Measurements from ENCODE around the gene SIPA1L2.

The SIPA1L2 gene

DNA sequence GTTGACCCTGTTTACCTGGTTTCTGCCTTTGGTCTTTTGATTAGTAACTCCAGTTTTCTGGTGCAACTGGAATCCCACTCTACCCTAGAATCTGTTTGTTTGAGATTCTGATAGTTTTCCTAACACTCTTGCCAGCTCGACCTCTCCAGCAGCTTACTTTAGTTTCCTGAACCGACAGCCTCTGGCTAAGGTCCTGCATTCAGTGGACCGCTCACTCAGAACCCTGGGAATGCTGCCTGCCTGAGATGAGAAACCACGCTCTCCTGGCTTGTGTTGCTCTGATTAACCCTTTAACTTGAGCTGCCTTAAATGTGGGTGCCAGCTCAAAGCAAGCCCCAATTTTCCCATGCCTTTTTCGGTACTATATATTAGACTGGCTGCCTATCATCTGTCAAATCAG lies 45.3 kb upstream of the SIPA1L2 start:
- TF ChIP-seq TAF1 (IDR thresholded peaks at IDR 0.05; ENCODE audit: low read depth) (no peak), TEAD4 (IDR thresholded peaks at IDR 0.05) (no peak), YY1 (IDR thresholded peaks at IDR 0.05; ENCODE audit: low read depth) (no peak), ZBTB7A (IDR thresholded peaks at IDR 0.05; ENCODE audit: low read depth) (no peak), CREB1 (IDR thresholded peaks at IDR 0.05; ENCODE audit: low read depth) (no peak), TCF12 (IDR thresholded peaks at IDR 0.05; ENCODE audit: low read depth) (no peak), EP300 (IDR thresholded peaks at IDR 0.05; ENCODE audit: borderline replicate concordance) (no peak), EGR1 (IDR thresholded peaks at IDR 0.05) (no peak)
- TF ChIP-seq, protein P1, sequence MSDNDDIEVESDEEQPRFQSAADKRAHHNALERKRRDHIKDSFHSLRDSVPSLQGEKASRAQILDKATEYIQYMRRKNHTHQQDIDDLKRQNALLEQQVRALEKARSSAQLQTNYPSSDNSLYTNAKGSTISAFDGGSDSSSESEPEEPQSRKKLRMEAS (IDR thresholded peaks at IDR 0.05), result no peak
- TF ChIP-seq, protein P2, sequence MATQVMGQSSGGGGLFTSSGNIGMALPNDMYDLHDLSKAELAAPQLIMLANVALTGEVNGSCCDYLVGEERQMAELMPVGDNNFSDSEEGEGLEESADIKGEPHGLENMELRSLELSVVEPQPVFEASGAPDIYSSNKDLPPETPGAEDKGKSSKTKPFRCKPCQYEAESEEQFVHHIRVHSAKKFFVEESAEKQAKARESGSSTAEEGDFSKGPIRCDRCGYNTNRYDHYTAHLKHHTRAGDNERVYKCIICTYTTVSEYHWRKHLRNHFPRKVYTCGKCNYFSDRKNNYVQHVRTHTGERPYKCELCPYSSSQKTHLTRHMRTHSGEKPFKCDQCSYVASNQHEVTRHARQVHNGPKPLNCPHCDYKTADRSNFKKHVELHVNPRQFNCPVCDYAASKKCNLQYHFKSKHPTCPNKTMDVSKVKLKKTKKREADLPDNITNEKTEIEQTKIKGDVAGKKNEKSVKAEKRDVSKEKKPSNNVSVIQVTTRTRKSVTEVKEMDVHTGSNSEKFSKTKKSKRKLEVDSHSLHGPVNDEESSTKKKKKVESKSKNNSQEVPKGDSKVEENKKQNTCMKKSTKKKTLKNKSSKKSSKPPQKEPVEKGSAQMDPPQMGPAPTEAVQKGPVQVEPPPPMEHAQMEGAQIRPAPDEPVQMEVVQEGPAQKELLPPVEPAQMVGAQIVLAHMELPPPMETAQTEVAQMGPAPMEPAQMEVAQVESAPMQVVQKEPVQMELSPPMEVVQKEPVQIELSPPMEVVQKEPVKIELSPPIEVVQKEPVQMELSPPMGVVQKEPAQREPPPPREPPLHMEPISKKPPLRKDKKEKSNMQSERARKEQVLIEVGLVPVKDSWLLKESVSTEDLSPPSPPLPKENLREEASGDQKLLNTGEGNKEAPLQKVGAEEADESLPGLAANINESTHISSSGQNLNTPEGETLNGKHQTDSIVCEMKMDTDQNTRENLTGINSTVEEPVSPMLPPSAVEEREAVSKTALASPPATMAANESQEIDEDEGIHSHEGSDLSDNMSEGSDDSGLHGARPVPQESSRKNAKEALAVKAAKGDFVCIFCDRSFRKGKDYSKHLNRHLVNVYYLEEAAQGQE (IDR thresholded peaks at IDR 0.05; ENCODE audit: low read depth), result no peak
- TF ChIP-seq, protein P3, sequence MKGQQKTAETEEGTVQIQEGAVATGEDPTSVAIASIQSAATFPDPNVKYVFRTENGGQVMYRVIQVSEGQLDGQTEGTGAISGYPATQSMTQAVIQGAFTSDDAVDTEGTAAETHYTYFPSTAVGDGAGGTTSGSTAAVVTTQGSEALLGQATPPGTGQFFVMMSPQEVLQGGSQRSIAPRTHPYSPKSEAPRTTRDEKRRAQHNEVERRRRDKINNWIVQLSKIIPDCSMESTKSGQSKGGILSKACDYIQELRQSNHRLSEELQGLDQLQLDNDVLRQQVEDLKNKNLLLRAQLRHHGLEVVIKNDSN (IDR thresholded peaks at IDR 0.05), result no peak

DNA sequence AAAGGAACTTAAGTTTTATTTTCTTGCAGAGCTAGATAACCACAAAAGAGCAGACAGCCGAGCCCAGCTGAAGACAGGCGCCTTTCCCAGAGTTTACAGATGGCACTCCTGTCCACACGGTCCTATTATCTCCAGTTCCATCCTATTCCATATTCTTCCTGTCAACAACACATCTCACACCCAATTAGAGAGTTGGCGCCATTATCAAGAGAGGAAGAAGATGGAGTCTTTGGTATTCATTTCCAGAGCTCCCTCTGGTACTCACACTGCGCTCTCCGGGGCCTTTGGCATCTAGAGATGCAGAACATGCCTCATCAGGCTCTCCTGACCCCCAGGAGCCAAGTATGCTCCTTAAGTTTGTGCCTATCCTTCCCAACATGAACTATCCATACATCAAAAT lies 43.3 kb upstream of the SIPA1L2 start:
- no peak for TF ChIP-seq FOXM1 (IDR thresholded peaks at IDR 0.05; ENCODE audit: borderline replicate concordance, low read depth)

DNA sequence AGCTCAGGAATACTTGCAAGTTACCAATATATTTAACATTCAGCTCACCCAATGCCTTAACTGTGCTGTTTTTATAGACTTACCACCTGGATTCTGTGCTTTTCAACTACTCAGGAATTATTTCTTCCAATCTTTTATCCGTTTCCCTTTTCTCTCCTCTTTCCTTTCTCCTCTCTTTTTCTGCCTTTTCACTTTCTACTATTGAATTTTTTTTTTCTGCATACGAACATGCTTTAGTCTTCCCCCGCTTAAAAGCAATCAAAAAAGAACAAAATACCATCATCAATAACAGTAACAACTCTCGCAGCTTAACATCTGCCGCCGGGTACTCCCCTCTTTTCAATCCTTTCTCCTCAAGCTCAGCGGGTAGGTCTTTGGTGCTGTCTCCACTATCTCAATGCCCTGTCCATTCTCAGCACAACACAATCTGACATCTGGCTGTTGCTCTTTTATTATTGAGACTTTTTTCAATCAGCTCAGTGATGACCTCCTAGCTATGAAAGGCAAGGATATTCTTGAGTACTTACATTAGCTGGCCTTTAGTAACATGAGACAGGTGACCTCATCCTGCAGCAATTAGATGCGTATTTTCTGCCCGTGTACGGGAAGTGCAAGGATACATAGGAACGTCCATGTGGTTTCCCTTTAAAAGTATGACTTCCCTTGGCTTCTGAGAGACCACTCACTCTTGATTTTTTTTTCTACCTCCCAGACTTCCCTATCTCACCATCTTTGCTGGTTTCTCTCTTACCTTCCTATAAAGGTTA lies 40.2 kb upstream of the SIPA1L2 start:
- TF ChIP-seq, protein P2 (IDR thresholded peaks at IDR 0.05; ENCODE audit: low read depth), result no peak
- TF ChIP-seq, protein P1 (IDR thresholded peaks at IDR 0.05), result no peak
- TF ChIP-seq, protein P3 (IDR thresholded peaks at IDR 0.05), result no peak
- TF ChIP-seq EP300 (IDR thresholded peaks at IDR 0.05; ENCODE audit: borderline replicate concordance) (no peak), TEAD4 (IDR thresholded peaks at IDR 0.05) (no peak), CEBPB (IDR thresholded peaks at IDR 0.05) (no peak), ZBTB7A (IDR thresholded peaks at IDR 0.05; ENCODE audit: low read depth) (no peak), RAD21 (IDR thresholded peaks at IDR 0.05; ENCODE audit: low read depth) (no peak), TAF1 (IDR thresholded peaks at IDR 0.05; ENCODE audit: low read depth) (no peak), NFIC (IDR thresholded peaks at IDR 0.05) (no peak), CREB1 (IDR thresholded peaks at IDR 0.05; ENCODE audit: low read depth) (no peak)

DNA sequence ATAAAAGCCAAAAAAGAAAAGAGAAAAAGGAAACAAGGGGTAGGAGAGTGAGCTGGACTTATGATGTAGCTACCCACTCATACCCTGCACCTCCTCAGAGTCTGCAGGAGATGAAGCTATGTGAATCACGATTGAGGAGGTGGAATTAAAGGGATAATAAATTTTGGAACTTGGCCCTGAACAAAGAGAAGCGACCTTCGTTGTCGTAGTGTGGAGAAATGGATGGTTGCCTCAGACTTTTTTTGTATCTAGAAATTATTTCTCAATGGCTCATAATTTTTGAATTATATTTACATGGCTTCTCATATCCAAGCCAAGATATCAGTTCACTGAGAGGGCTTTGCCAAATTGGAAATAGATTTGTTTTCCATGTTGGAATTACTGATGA lies 37.8 kb upstream of the SIPA1L2 start:
- TF ChIP-seq EGR1 (IDR thresholded peaks at IDR 0.05) (no peak), RAD21 (IDR thresholded peaks at IDR 0.05; ENCODE audit: low read depth) (no peak), FOXM1 (IDR thresholded peaks at IDR 0.05; ENCODE audit: borderline replicate concordance, low read depth) (no peak), TAF1 (IDR thresholded peaks at IDR 0.05; ENCODE audit: low read depth) (no peak), EP300 (IDR thresholded peaks at IDR 0.05; ENCODE audit: borderline replicate concordance) (no peak), CEBPB (IDR thresholded peaks at IDR 0.05) (no peak), TEAD4 (IDR thresholded peaks at IDR 0.05) (no peak), ZBTB7A (IDR thresholded peaks at IDR 0.05; ENCODE audit: low read depth) (no peak), YY1 (IDR thresholded peaks at IDR 0.05; ENCODE audit: low read depth) (no peak), TCF12 (IDR thresholded peaks at IDR 0.05; ENCODE audit: low read depth) (no peak), NFIC (IDR thresholded peaks at IDR 0.05) (no peak), CREB1 (IDR thresholded peaks at IDR 0.05; ENCODE audit: low read depth) (no peak)
- TF ChIP-seq, protein P1 (IDR thresholded peaks at IDR 0.05), result no peak
- TF ChIP-seq, protein P2 (IDR thresholded peaks at IDR 0.05; ENCODE audit: low read depth), result no peak
- TF ChIP-seq, protein P3 (IDR thresholded peaks at IDR 0.05), result no peak
